HG03460 (cell line): Measurements from ENCODE around the gene TRAP1.

Source experiments
- ATAC-seq: cut with Tn5 transposase; IDR thresholded peaks from one replicate; pipeline ENCODE4 v1.9.1; 2021; ENCODE audit not compliant: unreplicated experiment

Gene TRAP1

DNA sequence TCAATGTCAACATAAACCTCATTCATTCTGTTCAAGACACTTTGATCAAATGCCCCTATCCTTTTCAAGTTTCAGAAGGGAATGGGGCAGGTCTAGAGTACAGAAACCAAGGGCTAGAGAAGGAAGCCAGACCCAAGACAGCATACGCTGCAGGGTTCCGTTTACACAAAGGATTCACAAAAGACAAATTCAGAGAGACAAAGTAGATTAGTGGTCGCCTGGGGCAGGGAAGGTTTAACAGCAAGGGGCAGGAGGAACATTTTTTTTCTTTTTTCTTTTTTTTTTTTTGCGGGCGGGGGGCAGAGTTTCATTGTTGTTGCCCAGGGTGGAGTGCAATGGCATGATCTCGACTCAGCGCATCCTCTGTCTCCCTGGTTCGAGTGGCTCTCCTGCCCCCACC, 19.9 kb upstream of the TRAP1 start:
- no peak for ATAC-seq

DNA sequence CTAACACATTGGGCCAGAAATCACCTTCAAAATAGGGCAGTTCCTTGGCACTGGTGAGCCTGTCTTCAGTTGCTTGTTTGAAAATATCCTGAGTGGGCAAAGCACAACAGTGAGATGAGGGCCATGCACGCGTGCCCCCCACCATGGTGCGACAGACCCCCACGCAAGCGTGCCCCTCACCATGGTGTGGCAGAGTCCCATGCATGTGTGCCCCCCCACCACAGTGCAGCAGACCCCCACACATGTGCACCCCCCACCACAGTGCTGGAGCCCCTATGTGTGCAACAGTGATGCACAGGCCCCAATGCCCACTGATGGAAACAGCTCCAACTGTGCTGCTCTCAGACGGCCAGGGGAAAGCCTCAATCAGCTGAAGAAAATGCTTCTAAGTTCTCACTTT, 18.8 kb upstream of the TRAP1 start:
- ATAC-seq, result no peak

GRCh38 chr16:3735541-3735940, 18.2 kb upstream of the TRAP1 start:
- ATAC-seq, result no peak

GRCh38 chr16:3734758-3735221, 17.5 kb upstream of the TRAP1 start:
- no peak for ATAC-seq

DNA sequence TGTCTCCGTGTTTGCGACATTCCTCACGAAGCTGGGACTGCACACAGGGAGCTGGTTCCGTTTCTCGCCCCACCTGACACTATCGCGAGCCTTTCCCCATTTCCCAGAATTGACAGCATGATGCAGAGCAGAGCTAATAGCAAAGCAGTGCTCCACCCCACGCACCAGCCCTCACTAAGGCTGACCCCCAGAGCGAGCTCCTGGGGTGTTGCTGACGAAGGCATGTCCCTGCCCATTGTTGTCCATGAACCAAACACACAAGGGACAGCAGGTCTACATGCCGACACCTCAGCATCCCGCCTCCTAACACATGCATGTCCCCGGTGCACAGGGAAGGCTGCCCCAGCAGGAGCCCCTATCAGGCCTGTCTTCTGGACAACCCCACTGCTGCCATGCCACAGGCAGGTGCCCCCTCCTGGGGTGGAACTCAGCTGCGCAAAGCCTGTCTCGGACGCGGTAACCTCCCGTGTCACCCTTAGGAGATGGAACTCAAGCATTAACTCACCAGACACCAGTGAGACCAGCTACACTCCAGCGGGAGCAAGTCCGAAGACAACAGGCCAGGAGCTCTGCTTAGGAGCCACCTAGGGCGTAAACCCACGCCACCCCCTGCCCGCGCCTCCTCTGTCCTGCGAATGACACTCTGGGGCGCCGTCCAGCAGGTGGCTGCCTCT, 16.9 kb upstream of the TRAP1 start:
- ATAC-seq, result no peak

- no peak for ATAC-seq
These were observed 14.8 kb upstream of the TRAP1 start for GRCh38 chr16:3732171-3732570.

GRCh38 chr16:3731126-3731935, 14.0 kb upstream of the TRAP1 start:
- ATAC-seq, result no peak

DNA sequence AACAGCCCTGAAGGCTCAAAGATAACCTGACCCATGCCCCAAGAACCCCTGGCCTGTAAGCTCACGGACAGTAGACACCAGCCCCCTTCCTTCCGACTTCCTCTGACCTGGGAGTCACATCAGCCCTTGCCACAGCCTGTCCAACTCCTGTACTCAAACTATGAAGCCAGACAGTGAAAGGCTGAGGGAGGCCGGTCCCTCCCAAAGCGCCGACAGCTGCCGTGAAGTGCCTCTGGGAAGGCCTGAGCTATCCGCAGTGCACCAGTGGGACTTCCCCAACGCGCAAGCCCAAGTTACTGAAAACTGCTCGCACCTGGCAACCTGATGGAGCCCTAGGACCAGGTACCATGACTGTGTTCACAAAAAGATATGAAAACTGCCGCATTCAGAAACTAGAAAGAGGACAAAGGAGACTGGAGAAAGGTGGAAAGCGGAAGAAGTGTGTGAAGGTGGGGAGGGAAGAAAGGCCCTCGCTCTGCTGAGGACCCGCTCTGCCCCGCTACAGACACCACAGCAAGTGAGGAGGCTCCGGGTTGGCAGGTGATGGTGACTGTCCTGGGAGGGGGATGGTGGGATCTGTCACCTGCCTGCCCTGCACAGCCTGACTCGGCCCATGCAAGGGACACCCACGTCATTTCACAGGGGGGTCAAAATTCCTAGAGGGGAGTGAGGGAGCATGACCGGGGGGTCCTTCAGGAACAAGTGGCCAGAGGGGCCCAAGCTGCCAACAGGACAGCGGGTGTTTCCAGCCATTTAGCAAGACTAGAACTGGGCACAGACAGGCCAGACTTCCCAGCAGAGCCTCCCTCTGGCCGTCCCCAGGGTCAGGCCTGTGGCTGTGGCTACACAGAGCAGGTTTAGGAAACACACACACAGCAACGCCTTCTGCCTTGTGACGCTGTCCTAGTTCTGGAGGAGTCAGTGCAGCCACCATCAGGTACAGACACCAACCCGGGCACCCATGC, 13.1 kb upstream of the TRAP1 start:
- no peak for ATAC-seq

DNA sequence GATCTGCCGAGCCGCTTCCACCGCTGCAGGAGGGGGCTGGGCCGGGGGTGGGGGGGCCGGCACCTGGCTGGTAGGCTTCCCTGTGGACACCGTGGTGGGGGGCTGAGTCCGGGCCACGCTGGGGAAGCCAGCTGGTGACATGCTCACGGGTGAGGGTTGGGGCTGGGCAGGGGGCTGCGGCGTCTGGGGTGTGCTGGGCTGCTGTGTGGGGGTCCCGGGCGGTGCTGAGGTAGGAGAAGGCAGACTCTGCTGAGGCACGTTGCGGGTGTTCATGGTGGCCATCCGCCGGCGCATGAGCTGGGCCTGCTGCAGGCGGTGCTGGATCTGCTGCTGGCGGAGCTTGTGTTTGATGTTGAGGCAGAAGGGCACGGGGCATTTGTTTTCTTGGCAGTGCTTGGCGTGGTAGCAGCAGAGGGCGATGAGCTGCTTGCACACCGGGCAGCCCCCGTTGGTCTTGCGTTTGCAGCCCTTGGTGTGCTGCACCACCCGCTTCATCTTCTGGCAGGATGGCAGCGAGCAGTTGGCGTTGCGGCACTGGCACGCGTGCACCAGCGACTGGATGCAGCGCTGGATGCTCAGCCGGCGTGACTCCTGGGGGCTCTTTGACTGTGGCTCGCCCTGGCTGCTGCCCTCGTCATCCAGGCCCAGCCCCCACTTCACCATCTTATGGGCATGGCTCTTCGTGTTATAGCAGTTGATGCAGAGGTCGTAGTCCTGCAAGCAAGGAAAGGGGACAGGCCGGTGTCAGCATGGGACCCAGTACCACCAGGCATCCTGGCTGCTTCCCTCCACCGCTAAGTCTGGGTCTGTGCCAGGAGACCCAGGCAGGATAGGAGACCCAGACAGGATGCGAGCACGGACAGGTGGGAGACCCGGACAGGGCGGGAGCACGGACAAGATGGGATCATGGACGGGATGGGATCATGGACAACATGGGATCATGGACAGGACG, 12.1 kb upstream of the TRAP1 start:
- no peak for ATAC-seq

DNA sequence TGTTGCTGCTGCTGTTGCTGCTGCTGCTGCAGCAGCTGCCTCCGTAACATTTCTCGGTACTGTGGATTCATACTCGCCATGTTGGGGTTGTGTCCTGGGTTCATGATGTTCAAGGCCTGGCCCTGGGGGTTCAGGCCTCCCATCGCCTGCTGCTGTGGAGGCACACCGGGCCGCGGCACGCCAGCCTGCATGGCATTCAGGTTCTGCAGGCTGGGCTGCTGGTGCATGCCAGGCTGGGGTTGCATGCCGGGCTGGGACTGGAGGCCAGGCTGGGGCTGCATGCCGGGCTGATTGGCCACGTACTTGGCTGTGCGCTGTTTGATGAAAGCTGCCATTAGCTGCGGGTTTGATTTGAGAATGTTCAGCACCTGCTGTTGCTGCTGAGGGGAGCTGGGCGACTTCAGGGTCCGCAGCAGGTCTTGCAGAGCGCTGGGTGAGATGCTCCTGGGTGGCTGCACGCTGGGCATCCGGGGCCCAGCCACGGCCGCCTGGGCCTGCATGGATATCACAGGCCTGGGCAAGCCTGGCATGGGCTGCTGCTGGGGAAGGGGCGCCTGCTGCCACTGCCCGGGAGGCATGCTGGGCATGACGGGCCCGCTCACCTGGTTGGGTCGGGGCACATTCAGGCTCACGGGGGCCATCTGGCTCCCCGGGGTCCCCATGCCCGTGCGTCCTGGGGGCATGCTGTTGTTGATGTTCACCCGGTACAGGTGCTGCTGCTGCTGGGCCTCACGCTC, 11.3 kb upstream of the TRAP1 start:
- no peak for ATAC-seq

DNA sequence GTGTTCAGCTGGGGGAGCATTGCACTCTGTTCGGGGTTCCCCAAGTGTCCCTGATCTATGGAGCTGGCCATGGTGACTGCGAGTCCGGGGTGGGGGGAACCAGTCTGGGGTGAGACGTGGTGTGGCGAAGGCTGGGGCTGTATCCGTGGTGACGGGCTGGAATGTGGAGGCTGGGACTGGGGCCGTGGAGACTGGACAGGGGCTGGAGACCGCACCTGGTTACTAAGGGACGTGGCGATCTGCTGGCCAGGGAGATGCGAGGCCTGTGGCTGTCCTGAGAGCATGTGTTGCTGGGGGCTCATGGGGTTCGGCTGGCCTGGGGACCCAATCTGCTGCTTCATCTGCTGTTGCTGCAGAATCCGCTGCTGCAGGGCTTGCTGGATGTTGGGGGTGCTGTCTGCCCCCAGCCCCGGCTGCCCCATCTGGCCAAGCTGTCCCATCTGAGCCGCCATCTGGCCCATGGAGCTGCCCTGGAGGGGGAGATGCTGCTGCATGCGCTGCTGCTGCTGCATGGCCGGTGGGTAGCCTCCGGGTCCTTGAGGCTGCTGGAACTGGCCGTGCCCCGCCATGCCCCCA, 10.6 kb upstream of the TRAP1 start:
- ATAC-seq, result no peak

- no peak for ATAC-seq
These were observed 8.8 kb upstream of the TRAP1 start for GRCh38 chr16:3726021-3726687.

GRCh38 chr16:3725276-3725675, 8.0 kb upstream of the TRAP1 start:
- ATAC-seq, result no peak

DNA sequence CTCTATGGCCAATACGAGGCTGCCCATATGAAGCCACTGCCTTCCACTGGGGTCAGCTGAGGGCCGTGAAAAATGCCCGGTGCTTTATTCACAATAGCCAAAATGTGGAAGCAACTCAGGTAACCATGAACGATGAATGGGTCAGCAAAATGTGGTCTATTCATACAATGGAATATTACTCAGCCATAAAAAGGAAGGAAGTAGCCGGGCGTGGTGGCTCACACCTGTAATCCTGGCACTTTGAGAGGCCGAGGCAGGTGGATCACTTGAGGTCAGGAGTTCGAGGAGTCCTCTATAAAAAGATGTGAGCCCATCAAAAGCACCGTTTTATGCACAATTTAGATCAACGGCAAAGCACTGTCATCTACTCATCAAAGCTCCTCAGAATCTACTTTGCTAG, 5.2 kb upstream of the TRAP1 start:
- no peak for ATAC-seq

DNA sequence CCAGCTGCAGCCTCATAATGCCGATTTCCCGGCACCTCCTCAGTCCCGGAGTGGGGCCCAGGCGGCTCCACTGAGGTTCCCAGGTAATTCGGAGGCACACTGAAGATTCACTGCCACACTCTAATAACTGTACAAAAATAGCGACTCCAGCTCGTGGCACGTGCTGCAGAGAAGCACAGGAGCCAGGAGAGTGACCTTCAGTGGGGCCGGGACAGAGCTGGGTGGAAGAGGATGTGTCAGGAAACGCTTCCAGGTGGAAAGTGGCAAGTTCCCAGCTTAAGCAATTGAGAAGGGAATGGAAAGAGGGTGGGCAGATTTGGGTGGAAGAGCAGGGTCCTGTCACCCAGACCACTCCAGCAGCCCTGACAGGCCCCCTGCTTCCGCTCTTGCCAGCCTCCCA, 3.1 kb upstream of the TRAP1 start:
- ATAC-seq, result no peak

DNA sequence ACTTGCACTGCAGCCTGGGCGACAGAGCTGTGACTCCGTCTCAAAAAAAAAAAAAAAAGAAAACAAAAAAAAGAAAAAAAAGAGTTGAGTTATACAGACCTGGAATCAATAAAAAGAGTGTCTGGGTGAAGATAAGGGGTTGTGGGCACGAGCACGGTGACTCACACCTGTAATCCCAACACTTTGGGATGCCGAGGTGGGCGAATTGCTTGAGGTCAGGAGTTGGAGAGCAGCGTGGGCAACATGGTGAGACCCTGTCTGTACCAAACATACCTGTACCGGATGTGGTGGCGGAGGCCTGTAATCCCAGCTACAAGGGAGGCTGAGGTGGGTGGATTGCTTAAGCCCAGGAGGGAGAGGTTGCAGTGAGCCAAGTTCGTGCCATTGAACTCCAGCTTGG, 1.3 kb upstream of the TRAP1 start:
- ATAC-seq, result no peak

DNA sequence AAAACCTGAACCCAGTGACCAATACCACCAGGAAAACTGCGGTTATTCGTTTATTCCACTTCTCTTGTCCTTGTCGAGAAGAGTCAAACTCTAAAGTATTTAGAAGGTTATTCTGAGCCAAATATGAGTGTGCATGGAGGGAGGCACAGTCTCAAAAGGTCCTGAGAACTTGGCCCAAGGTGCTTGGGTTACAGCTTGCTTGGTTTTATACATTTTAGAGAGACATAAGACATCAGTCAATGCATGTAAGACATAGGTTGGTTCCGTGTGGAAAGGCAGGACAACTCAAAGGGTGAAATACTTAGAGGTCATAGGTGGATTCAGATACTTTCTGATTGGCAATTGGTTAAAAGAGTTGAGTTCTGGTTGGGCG, 681 bp upstream of the TRAP1 start:
- no peak for ATAC-seq

- peak; percentile 22 for ATAC-seq
These were observed 491 bp downstream of the TRAP1 start for GRCh38 chr16:3716831-3717234.

DNA sequence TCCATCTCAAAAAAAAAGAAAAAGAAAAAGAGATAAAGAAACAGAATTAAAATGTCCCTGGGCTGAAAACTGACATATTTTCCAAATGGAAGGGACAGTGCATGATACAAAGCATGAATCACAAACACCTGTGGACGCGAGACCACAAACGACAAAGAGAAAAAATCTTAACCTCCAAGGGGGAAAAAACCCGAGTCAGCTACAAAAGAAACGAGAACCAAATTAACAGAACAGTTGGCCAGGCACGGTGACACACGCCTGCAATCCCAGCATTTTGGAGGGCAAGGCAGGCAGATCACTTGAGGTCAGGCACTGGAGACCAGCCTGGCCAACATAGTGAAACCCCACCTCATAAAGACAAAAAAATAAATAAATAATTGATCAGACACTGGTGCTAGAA, 1.9 kb downstream of the TRAP1 start:
- ATAC-seq, result no peak
